Activated CD4-positive, alpha-beta T cell treated with anti-CD3 and anti-CD28 coated beads for 48 hours (primary cell): ENCODE results near the gene SLX4.

Experiments
- DNase-seq: peaks from one replicate; pipeline ENCODE4 v3.0.0-alpha.2; 2020

SLX4 gene

DNA sequence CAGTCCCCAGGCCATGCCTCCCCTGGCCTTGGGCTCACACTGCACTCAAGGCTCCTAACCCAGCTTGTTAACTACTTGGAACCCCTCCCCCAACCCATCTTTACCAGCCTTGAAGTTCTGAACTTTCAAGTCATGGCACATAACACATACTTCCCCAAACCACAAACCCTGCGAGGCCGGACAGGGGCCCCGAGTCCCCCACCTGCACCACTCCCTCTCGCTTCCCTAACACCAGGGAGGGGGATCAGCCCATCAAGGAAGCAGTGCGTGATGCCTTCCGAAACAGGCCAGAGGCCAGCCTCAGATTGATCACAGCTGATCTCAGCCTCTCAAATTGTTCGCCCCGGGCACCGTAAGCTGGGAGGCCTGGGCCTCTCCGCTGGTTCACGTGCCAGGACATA lies 31.2 kb downstream of the SLX4 start:
- DNase-seq = no peak

GRCh38 chr16:3579776-3580175 lies 31.6 kb downstream of the SLX4 start:
- no peak for DNase-seq

DNA sequence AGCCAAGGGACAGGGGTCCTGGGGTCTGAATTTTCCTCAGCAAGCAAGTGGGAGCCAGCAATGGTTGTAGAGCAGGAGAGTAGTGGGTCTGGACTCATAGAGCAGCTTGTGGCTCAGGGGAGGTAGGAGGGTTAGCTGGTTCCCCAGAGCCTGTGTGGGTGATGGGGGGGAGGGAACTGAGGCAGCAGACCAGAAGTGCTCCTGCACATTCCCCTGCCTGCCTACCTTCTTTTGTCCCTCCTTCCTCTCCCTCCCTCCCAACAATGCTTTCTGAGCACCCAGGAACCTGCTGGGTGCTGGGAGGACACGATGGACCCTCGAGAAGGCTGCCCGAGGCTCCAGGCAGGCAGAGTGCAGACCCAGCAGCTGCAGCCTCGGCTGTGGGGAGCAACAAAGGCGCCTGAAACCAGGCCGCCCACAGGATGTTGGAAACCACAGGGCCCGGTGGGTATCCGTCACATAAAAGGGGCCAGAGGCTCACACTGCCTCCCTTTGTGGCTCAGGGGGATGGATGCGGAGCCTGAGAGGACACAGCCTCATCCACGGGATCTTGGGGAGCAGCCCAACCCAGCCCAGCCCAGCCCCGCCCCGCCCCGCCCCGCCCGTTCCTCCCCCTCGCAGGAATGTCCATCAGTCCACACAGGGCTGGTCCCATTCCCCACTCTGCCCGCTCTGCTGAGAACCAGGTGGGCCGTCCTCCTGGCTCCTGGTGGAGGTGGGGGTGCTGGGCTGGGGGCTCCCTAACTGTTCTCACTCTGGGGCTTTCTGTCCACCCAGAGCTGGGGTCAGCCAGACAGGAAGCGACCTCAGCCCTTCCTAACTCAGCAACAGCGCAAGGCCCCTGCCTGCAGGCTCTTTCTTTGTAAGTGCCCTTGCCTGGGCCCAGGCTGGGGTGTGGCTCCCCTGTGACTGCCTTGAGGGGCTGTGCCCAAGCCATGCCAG lies 32.5 kb downstream of the SLX4 start:
- DNase-seq = peak; percentile 77

DNA sequence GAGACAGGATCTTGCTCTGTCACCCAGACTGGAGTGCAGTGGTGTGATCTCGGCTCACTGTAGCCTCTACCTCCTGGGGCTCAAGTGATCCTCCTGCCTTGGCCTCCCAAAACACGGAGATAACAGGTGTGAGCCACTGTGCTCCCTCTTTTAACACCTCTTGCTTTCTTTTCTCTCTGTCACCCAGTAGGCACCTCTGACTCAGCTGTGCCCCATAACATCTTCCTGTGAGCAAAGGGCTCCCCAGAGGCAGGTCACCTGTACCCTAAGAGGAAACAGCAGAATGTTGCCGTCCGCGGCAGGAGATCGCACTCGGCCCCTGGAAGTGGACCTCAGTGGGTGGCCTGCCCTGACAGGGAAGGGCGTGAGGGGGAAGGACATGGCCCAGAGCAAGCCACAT lies 33.3 kb downstream of the SLX4 start:
- peak; percentile 59 for DNase-seq

GRCh38 chr16:3577302-3577752 lies 34.1 kb downstream of the SLX4 start, which contains the start of gene NLRC3:
Gene NLRC3, minus strand, starts transcription at chr16:3577403. Its CDS starts 12,367 bp downstream, at chr16:3565036.
- peak; percentile 51 for DNase-seq

DNA sequence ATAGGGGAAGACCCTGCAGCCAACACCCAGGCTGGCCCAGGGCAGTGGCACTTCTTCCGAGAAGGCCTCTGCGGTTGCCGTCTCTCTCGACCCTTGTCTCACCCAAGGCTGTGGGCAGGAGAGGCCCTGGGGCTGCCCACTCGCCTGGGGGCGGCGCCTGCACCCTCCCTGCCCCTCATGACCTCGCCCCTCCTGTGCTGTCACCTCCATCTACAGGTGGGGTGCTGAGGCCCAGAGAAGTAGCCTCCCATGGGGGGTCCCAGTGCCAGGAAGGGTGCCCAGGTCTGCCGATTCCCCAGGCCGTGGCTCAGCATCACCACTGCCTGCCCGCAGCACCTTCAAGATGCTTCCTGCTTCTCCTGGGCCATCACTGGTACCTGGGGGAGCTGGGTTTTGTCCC lies 35.2 kb downstream of the SLX4 start:
- DNase-seq = peak; percentile 27

- DNase-seq = no peak
These were observed 35.9 kb downstream of the SLX4 start for GRCh38 chr16:3575491-3575890.

DNA sequence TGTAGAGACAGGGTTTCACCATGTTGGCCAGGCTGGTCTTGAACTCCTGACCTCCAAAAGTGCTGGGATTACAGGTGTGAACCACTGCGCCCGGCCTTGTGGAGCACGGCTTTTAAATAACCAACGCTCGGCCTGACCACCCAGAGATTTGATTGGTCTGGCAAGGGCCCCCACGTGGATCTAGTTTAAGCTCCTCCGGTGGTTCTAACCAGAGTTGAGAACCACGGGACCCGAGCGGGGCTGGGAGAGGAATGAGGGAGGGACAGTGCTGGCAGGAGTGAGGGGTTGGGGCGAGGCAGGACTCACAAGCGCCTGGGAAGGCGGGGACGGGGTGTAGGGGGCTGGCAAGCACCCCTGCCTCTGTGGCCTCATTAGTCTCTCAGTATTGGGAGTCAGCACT lies 37.2 kb downstream of the SLX4 start:
- no peak for DNase-seq

GRCh38 chr16:3573146-3573815 lies 38.1 kb downstream of the SLX4 start:
- no peak for DNase-seq

DNA sequence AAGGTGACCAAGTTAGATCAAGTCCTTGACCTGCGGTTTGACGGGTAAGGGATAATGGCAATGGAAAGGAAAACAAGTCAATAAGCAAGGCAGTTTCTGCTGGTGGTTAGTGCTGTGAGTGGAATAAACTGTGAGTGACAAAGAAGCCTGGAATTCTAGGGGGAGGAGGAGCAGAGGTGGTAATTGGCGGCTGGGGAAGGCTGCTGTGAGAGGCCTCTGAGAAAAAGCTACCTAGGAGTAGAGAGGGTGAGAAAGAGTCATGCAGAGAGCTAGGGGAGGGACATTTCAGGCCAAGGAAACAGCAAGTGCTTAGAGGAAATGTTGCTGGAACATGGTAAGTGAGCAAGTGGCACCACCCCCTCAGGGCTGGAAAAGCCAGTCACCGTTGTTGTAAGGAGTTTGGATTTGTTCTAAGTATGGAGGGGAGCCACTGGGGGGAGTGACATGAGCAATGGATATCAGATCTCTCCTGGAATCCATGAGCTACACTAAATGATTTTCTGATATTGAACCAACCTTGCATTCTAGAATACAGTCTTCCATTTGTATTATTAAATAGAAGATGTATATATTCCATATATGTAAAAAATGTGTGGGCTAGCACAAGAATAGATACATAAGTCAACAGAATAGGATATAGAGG lies 40.9 kb downstream of the SLX4 start:
- no peak for DNase-seq

DNA sequence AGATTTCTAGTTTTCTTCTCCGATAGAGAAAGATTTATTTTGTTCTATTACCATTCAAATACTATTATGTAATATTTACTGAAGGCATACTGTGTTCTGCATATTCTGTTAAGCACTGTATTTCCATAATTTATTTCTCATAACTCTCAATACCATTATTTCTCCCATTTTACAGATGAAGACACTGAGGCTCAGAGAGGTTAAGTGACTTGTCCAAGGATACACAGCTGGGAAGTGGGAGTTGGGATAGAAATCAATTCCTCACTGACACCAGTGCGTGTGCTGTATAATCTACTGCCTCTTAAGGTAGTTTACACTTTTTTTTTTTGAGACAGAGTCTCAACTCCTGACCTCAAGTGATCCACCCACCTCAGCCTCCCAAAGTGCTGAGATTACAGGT lies 41.6 kb downstream of the SLX4 start:
- DNase-seq = no peak

- DNase-seq = no peak
These were observed 44.4 kb downstream of the SLX4 start for GRCh38 chr16:3566990-3567389.

DNA sequence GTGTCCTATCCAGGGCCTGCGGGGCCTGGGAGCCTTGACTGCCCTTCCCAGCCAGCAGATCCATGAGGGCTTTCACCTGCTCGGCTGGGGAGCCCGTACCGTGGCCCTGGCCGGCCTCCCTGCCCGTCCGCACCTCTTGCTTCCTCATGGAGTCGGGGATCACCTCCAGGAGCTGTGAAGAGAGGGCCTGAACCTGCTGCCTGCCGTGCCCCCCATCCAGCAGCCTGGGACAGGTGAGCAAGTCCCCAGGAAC lies 46.6 kb downstream of the SLX4 start:
- DNase-seq = no peak

DNA sequence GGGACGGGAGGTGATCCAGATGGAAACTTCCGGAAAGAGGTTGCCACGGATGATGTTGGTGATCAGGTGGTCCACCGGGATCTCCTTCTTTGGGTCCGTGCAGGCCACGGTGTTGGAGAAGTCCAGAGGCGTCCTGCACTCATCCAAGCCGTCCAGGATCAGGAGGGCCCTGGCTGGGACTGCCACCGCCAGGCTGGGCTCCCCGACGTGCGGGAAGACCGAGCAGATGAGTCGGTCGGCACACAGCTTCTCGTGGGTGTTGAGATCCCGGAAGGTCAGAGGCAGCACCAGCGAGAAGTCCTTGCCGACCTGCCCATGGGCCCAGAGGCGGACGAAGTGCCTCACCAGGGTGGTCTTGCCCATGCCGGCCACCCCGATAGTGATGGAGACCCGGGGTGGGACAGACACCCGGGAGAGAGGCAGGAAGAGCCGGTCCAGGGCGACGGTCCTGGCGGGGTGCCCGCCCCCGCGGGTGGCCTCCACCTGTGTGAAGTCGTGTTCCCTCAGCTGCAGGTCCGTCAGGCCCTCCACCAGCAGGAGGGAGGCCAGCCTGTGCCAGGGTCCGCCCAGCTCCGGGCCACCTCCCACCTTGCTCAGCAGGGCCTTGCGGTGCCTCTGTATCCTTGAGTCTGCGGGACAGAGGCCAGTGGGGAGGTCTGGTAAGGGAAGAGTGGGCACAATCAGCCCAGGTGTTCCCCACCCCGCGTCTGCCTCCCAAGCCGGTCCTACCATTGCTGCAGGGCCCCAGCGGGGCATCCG lies 47.1 kb downstream of the SLX4 start:
- DNase-seq = no peak

DNA sequence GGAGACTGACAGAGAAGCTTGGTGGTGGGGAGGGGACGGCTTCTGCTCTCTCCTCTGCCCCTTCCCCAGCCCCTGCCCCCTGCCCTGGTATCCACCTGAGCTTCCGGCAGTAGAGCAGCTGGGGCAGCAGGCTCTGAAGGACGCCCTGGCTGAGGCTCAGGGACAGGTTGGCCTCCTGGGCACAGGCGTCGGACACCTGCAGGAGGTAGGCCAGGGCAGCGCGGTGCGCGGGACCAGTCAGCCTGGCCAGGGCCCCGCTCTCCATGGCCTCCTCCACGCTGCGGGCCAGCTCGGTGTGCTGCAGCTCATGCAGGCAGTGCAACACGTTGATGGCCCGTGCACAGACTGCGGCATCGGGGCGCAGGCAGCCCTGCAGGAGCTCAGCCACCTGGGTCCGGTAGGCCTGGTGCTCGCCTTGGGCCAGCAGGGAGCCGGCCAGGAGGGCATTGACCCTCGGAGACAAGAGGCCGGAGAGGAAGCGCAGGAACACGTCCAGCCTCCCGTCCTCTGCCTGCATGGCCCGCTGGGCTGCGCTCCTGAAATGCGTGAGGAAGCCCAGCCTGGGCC lies 48.4 kb downstream of the SLX4 start:
- DNase-seq = no peak

GRCh38 chr16:3561626-3562025 lies 49.8 kb downstream of the SLX4 start:
- DNase-seq = no peak

DNA sequence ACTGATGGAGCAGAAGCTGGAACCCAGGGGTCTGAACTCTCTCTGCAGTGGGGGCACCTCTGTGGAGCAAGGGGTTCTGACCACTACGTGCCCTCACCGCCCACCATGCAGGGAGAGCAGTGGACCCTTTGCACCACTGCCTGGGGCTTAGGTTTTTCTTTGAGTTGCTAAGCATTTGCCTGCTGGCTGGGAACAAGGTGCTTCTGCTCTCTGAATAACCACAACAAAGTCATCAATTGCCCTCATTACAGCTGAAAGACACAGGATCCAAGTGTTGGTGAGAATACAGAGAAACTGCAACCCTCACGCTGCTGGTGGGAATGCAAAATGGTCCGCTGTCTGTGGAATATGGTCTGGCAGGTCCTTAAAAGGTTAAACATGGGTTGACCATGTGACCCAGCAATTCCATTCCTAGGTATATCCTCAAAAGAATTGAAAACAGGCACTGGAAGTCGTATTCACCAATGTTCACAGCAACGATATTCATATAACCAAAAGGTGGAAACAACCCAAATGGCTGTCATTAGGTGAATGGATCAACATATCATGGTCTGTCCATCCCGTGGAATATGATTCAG lies 57.0 kb downstream of the SLX4 start:
- no peak for DNase-seq

- no peak for DNase-seq
These were observed 58.1 kb downstream of the SLX4 start for GRCh38 chr16:3553138-3553923.

DNA sequence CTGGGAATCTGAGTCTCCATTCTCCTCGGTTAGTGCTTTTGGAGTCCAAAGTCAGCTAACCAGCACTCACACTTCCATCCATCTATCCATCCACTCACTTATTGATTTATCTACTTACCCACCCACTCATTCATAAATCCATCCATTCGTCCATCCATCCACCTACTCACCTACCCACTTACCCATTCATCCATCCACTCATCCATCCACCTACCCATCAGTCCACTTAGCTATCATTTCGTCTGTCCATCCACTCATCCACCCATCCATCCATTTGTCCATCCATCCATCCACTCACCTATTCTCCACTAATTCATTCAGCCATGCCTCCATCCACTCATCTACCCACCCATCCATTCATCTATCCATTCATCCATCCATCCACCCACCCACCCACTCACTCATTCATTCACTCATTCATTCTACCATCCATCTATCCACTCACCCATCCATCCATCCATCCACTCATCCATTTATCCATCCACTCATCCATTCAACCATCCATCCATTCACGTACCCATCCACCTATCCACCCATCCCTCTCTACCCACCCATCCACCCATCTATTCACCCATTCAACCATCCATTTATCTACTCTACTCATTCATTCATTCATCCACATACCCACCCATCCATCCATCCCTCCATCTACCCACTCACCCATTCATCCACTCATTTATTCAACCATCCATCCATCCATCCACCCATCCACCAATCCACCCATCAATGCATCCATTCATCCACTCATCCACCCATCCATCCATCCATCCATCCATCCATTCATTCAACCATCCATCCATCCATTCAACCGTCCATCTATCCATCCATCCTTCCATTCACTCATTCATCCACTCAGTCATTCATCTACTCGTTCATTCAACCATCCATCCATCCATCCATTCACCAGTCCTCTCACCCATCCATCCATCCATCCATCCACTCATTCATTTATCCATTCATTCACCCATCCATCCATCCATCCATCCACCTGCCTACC lies 60.3 kb downstream of the SLX4 start:
- no peak for DNase-seq

- DNase-seq = no peak
These were observed 61.5 kb downstream of the SLX4 start for GRCh38 chr16:3549906-3550305.
